Body of pancreas (tissue), 4 donors: ENCODE results near the gene ZNF689. TPM values are rescaled to one million over a fixed set of nuclear protein-coding genes. Genes with fewer than 3 reads are reported as not detected.
A peak's percentile ranks its signal among the peaks of the same experiment; 100 is the strongest.

Experiments used
- ATAC-seq: fragments of 150-250 bp; one replicate; pipeline ENCODE4 v1.9.1; 2016
- DNase-seq, 4 donors: peaks; one replicate each; pipeline ENCODE4 v3.0.0-alpha.2; 2019
- H3K27ac ChIP-seq, 4 donors: fragments of 200-600 bp; sonication (generic); 1 replicate in 3 of 4; 2 replicates in 1 of 4; pipeline versions ENCODE4 v1.5.1 to v1.6.1; 2016 to 2019; ENCODE audit warnings: mild to moderate bottlenecking in 1 of 4, mixed read lengths in 1 of 4, moderate library complexity in 1 of 4
- H3K27me3 ChIP-seq, 2 donors: fragments of 200-600 bp; sonication (generic); one replicate each; pipeline ENCODE4 v1.6.0; 2016; ENCODE audit warnings: mild to moderate bottlenecking in 1 of 2
- H3K36me3 ChIP-seq, 2 donors: fragments of 200-600 bp; sonication (generic); replicated peaks in 1 of 2; 2 replicates each; pipeline ENCODE4 v1.5.1; 2016; ENCODE audit warnings: low read depth in 2 of 2; ENCODE audit not compliant: insufficient read depth in 1 of 2
- H3K4me1 ChIP-seq: fragments of 200-600 bp; sonication (generic); one replicate; pipeline ENCODE4 v1.6.0; 2016
- H3K4me3 ChIP-seq, 2 donors: fragments of 200-600 bp; sonication (generic); 1 replicate in 1 of 2; 2 replicates in 1 of 2; pipeline ENCODE4 v1.5.1; 2016 to 2019
- H3K9me3 ChIP-seq, 3 donors: fragments of 200-600 bp; sonication (generic); 1 replicate in 2 of 3; 2 replicates in 1 of 3; pipeline ENCODE4 v1.5.1; 2016
- CTCF ChIP-seq, 7 experiments: fragments of 450-650 bp in 4 of 7; fragments of 200-600 bp in 3 of 7; sonication (generic) in 3 of 7; IDR thresholded peaks; one replicate each; pipeline ENCODE4 v1.5.1; 2016 to 2019; ENCODE audit warnings: antibody characterized with exemption in 7 of 7
- POLR2A ChIP-seq, 3 donors: fragments of 450-650 bp; IDR thresholded peaks; one replicate each; pipeline ENCODE4 v1.6.1; 2016; ENCODE audit warnings: antibody characterized with exemption in 3 of 3, mild to moderate bottlenecking in 2 of 3
- WGBS, 2 donors: methylation state at CpG; one replicate each; pipeline ENCODE4 v1.1.5; 2017; 5-methylcytosine and 5-hydroxymethylcytosine counted together
- intact Hi-C: fragments of 100-400 bp; cut with DNase I; formaldehyde crosslinking; loops from one replicate; pipeline ENCODE4 v1.15.1; 2023
- total RNA-seq, 2 donors: library from RNA; depleted of rRNA; stranded (reverse); fragments of >200 nt; gene quantifications; one replicate each; pipeline ENCODE4 v1.1.0, GENCODE V29; 2016

ZNF689 gene
- total RNA-seq = 1 to 10 TPM; 4.6 to 7.0 TPM

- H3K27ac ChIP-seq = peak within 1 kb of the TSS; percentile 90 to 98 (median 96)
- TF ChIP-seq POLR2A (IDR thresholded peaks at IDR 0.05) = peak; percentile 33 to 89 (median 81)
- TF ChIP-seq CTCF (IDR thresholded peaks at IDR 0.05) = peak in 1 of 7 experiments; percentile 1
- 1% methylated on average over 31 to 63 of the region's 63 CpGs for WGBS, 2 donors
- peak within 1 kb of the TSS; percentile 64 to 90 for H3K4me3 ChIP-seq
- H3K27me3 ChIP-seq = no peaks in the 10 kb centered on the region
- H3K9me3 ChIP-seq = no peaks in the 10 kb centered on the region
- peak; percentile 97 to 98 (median 98) for DNase-seq
- intact Hi-C loops = no loop called here
- ATAC-seq = peak; percentile 98
- peaks cover 17% of the 10 kb centered on the region for H3K4me1 ChIP-seq
- no peaks in the 10 kb centered on the region for H3K36me3 ChIP-seq
Measured at GRCh38 chr16:30609926-30610839, at the start of gene ZNF689. ZNF689 (minus strand) TSS chr16:30610389; CDS start chr16:30610041, 348 bp downstream.

GRCh38 chr16:30658731-30659506, 48.7 kb upstream of the ZNF689 start:
- H3K4me1 ChIP-seq = peaks cover 49% of the 10 kb centered on the region
- peaks cover 0 to 11% of the 10 kb centered on the region in 2 donors for H3K36me3 ChIP-seq
- peak; percentile 33 for ATAC-seq
- no peaks in the 10 kb centered on the region for H3K27me3 ChIP-seq
- 0 to 1% methylated on average over 7 to 37 of the region's 64 CpGs for WGBS, 2 donors
- intact Hi-C loops = no loop called here
- peak overlapping the region; percentile 38 to 64 for H3K4me3 ChIP-seq
- TF ChIP-seq CTCF (IDR thresholded peaks at IDR 0.05) (peak in 1 of 7 experiments; percentile 7), POLR2A (IDR thresholded peaks at IDR 0.05) (peak in 1 of 3 donors; percentile 40)
- H3K27ac ChIP-seq = peak overlapping the region; percentile 95 to 99 (median 99)
- no peaks in the 10 kb centered on the region for H3K9me3 ChIP-seq
- peak in 3 of 4 donors; percentile 75 to 97 (median 78) for DNase-seq

GRCh38 chr16:30657866-30658730, 47.9 kb upstream of the ZNF689 start, which contains the start of gene FBRS:
FBRS (plus strand) TSS chr16:30658431; CDS start chr16:30659519, 1,088 bp downstream.
- peaks cover 0 to 8% of the 10 kb centered on the region in 2 donors for H3K36me3 ChIP-seq
- H3K4me3 ChIP-seq = peak within 1 kb of the TSS; percentile 38 to 64
- intact Hi-C loops = no loop called here
- peak; percentile 71 to 98 (median 83) for TF ChIP-seq CTCF (IDR thresholded peaks at IDR 0.05)
- TF ChIP-seq POLR2A (IDR thresholded peaks at IDR 0.05) = peak; percentile 84 to 98 (median 96)
- peak within 1 kb of the TSS; percentile 95 to 99 (median 99) for H3K27ac ChIP-seq
- 0% methylated on average over 19 to 86 of the region's 86 CpGs for WGBS, 2 donors
- peaks cover 43% of the 10 kb centered on the region for H3K4me1 ChIP-seq
- ATAC-seq = peak; percentile 81
- peak; percentile 100 for DNase-seq
- H3K9me3 ChIP-seq = no peaks in the 10 kb centered on the region
- no peaks in the 10 kb centered on the region for H3K27me3 ChIP-seq
